Endometrium (tissue), 2 donors: ENCODE data around the gene ARID2.

Source experiments
- FAIRE-seq: peaks from 2 replicates; lab custom pipeline; 2012; peaks lifted over from hg19 to GRCh38; lab: Jason Lieb, UNC
- donor health status: control.
- donor health status: control.

Gene ARID2, protein sequence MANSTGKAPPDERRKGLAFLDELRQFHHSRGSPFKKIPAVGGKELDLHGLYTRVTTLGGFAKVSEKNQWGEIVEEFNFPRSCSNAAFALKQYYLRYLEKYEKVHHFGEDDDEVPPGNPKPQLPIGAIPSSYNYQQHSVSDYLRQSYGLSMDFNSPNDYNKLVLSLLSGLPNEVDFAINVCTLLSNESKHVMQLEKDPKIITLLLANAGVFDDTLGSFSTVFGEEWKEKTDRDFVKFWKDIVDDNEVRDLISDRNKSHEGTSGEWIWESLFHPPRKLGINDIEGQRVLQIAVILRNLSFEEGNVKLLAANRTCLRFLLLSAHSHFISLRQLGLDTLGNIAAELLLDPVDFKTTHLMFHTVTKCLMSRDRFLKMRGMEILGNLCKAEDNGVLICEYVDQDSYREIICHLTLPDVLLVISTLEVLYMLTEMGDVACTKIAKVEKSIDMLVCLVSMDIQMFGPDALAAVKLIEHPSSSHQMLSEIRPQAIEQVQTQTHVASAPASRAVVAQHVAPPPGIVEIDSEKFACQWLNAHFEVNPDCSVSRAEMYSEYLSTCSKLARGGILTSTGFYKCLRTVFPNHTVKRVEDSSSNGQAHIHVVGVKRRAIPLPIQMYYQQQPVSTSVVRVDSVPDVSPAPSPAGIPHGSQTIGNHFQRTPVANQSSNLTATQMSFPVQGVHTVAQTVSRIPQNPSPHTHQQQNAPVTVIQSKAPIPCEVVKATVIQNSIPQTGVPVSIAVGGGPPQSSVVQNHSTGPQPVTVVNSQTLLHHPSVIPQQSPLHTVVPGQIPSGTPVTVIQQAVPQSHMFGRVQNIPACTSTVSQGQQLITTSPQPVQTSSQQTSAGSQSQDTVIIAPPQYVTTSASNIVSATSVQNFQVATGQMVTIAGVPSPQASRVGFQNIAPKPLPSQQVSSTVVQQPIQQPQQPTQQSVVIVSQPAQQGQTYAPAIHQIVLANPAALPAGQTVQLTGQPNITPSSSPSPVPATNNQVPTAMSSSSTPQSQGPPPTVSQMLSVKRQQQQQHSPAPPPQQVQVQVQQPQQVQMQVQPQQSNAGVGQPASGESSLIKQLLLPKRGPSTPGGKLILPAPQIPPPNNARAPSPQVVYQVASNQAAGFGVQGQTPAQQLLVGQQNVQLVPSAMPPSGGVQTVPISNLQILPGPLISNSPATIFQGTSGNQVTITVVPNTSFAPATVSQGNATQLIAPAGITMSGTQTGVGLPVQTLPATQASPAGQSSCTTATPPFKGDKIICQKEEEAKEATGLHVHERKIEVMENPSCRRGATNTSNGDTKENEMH (N-terminal part only)

DNA sequence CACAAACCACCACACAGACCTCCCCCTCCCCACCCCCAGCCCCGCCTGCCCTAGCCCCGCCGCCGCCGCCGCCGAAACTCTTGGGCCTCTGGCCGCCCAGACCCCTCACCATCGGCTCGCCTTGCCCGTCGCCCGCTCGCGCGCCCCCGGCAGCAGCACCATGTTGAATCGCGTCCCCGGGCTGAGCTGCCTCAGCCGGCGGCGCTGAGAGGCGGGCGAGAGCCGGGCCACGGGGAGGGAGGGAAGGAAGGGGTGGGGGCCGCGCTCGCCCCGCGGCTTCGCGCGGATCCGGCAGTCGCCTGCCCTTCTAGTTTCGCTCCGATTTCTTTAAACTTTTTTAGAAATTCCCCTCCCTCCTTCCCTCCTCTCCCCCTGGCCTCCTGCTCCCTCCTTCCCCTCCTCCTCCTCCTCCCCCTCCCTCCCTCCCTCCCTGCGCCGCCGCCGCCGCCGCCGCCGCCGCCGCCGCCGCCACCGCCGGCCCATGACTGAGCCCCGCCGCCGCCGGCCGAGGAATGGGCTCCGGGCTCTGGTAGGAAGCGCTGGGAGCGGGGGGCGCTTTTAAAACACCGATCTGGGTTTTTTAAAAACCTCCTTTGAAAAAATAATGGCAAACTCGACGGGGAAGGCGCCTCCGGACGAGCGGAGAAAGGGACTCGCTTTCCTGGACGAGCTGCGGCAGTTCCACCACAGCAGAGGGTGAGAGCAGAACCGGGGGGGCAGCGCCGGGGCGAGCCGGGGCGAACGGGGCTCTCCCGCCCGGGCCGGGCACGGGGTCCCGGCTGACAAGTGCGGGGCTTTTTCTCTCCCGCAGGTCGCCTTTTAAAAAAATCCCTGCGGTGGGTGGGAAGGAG, at the start of gene ARID2:
ARID2 (plus strand) TSS at position 474 of the 851 bp plus-strand sequence; CDS start at position 605, 131 bp downstream.
- FAIRE-seq = no peak

DNA sequence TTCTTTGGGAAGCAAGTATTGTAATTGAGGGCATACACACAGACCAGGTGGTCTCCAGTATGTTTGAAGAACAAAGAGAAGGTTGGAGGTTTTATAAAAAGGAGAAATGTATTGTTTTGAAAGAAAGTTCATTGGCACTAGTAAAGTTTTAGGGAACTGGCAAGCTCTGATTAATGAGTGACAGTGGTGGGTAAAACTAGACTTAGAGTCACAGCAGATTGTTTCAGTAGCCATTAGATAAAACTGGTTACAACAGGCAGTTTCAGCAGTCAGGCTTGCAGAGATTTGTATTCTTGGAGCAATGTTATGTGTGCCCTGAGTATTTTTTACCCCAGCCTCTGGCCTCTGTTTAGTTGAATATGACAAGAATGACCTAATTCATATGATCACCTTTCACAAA, 49.1 kb upstream of the ARID2 start:
- no peak for FAIRE-seq

DNA sequence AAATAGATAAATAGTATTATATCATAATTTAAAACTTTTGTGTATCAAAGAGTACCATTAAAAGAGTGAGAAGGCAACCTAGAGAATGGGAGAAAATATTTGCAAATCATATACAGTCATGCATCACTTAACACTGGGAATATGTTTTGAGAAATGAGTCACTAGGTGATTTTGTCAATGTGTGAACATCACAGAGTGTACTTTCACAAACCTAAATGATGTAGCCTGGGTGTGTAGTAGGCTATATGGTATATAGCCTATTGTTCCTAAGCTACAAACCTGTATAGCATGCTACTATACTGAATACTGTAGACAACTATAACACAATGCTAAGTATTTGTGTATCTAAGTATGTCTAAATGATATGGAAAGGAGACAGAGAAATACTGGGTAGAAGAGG, 48.0 kb upstream of the ARID2 start:
- no peak for FAIRE-seq

- FAIRE-seq = no peak
Observed at GRCh38 chr12:45685680-45686079, 43.8 kb upstream of the ARID2 start.

GRCh38 chr12:45687081-45688015, 42.2 kb upstream of the ARID2 start:
- FAIRE-seq = no peak

GRCh38 chr12:45688183-45688582, 41.3 kb upstream of the ARID2 start:
- FAIRE-seq = no peak

DNA sequence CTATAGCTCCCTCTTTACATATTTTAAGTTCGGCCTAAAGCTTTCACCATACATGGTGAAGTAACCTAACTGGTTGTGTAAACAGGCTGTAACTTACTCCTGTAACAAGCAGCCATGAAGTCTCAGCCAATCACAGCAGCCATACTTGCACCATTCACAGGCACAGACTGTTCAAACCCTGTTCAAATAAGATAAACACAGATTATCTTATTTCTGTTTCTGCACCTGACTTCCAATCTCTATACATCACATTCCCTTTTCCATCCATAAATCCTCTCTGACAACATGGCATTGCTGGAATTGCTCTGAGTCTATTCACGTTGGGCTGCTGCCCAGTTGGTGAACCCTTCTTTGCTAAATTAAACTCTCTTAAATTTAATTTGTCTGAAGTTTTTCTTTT, 34.5 kb upstream of the ARID2 start:
- no peak for FAIRE-seq

DNA sequence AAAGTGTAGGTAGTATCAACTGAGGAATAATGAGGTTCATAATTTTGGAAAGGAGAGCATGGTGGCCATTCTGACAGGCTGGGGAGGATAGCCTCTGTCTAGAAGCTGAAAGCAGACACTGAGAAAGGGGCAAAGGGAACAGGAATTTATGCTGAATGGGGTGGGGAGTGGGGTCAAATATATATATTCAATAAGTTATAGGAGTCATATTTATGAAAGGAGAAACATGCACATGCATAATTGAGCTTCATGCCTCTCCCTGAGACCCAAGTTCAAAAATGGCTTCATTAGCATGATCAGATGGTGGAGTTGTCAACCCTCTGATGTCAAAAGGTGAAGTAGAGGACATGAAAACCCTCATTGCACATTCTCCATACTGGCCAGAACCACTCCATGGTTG, 33.9 kb upstream of the ARID2 start:
- FAIRE-seq = no peak

DNA sequence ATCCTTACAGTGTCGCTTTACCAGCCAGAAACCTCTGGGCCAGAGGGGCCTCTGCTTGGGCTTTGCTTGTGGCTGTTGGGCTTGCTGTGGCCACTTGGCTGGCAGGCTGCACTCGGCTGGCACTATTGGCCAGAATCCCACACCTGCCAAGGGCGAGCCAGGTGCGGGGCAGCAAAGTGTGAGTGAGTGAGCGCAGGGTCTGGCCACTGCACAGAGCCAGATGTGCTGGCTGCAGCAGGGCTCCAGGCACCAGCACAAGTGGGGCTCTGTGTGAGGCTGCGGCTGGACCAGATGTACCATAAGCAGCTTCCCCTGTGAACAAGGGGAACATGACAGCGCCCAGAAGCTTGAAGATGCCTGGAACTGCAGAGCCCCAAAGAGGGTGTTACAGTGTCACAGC, 33.5 kb upstream of the ARID2 start:
- FAIRE-seq = no peak

- FAIRE-seq = no peak
Observed at GRCh38 chr12:45697371-45697770, 32.1 kb upstream of the ARID2 start.

GRCh38 chr12:45701296-45701695, 28.2 kb upstream of the ARID2 start:
- no peak for FAIRE-seq

- FAIRE-seq = no peak
Observed at GRCh38 chr12:45703942-45704341, 25.6 kb upstream of the ARID2 start.

GRCh38 chr12:45704968-45705367, 24.5 kb upstream of the ARID2 start:
- FAIRE-seq = no peak

DNA sequence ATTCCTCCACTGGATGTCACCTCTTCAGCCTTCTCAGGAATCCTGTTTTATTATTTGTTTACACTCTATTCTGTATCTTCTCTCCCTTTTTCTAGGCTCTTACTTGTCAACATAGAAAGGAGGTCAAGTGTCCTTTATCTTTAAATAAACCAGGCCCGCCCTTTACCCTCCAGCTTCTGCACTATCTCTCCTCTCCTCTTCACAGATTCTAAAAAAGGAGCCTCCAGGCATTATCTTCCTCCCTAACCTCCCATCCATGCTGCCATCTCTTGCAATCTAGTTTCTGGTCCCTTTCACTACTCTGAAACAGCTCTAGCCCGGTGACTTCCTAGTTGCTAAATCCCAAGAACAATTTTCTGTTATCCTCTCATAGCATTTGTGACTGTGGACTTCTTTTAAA, 24.1 kb upstream of the ARID2 start:
- no peak for FAIRE-seq

- FAIRE-seq = no peak
Observed at GRCh38 chr12:45707241-45707857, 22.2 kb upstream of the ARID2 start.

- FAIRE-seq = no peak
Observed at GRCh38 chr12:45708363-45708762, 21.1 kb upstream of the ARID2 start.

- no peak for FAIRE-seq
Observed at GRCh38 chr12:45708901-45709300, 20.6 kb upstream of the ARID2 start.

DNA sequence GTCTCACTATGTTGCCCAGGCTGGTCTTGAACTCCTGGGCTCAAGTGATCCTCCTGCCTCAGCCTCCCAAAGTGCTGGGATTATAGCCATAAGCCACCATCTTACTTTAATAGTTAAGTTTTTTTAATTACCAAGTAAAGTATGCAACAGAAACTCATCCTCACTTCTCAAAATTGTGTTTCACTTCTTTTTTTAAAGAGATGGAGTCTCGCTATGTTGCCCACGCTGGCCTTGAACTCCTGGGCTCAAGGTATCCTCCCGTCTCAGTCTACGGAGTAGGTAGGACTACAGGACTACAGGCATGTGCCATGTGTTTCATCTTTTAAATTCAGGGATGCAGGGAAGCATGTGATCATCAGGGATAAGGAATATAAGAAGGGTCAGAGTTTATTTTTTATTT, 17.2 kb upstream of the ARID2 start:
- no peak for FAIRE-seq

- FAIRE-seq = no peak
Observed at GRCh38 chr12:45713078-45713477, 16.4 kb upstream of the ARID2 start.

DNA sequence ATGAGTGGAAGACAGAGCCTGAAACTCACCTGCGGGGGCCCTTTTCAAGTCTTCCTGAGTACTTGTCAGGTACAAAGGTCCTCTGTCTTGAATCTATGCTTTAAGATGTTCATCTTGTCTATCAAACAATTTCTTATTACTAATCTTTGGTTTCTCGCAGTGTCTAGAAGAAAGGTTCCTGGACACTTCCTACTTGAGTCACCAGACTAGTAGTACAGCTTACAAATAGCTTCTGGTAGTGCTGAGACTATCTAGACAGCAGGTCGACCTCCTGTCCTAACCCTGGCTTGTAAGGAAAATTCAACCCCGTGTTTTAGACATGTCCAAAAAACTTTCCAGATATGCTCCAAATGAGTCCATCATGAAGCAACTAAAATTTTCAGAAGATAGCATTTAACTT, 11.2 kb upstream of the ARID2 start:
- FAIRE-seq = no peak
